ENCODE results near the gene NOLC1.

- TF ChIP-seq CTCF (IDR thresholded peaks at IDR 0.05) (no peak), POLR2A (IDR thresholded peaks at IDR 0.05) (no peak), POLR2AphosphoS5 (IDR thresholded peaks at IDR 0.05) (no peak)
Measured at GRCh38 chr10:102123223-102123622, 29.0 kb upstream of the NOLC1 start.

Data from sigmoid colon (tissue), 4 donors.